Fibroblast of gingiva (primary cell): ENCODE measurements around the gene ATF7IP2.

Experiments used
- DNase-seq: peaks from one replicate; pipeline ENCODE4 v3.0.0-alpha.2; 2011; ENCODE audit warnings: low read depth

The ATF7IP2 gene

GRCh38 chr16:10511829-10512228 lies 126.0 kb downstream of the ATF7IP2 start:
- DNase-seq, result no peak

GRCh38 chr16:10514369-10515055 lies 128.7 kb downstream of the ATF7IP2 start:
- peak; percentile 65 for DNase-seq

- DNase-seq, result no peak
Observed at GRCh38 chr16:10517868-10518267, 132.0 kb downstream of the ATF7IP2 start.

- no peak for DNase-seq
Observed at GRCh38 chr16:10518479-10519041, 132.7 kb downstream of the ATF7IP2 start.

- DNase-seq, result no peak
Observed at GRCh38 chr16:10519297-10519696, 133.4 kb downstream of the ATF7IP2 start.

GRCh38 chr16:10519929-10520868 lies 134.3 kb downstream of the ATF7IP2 start:
- DNase-seq, result no peak

GRCh38 chr16:10520869-10521578 lies 135.2 kb downstream of the ATF7IP2 start:
- no peak for DNase-seq

GRCh38 chr16:10521681-10522274 lies 135.9 kb downstream of the ATF7IP2 start:
- DNase-seq, result peak; percentile 58

GRCh38 chr16:10522966-10523365 lies 137.1 kb downstream of the ATF7IP2 start:
- DNase-seq, result no peak

- DNase-seq, result no peak
Observed at GRCh38 chr16:10525214-10525825, 139.5 kb downstream of the ATF7IP2 start.

- DNase-seq, result peak; percentile 27
Observed at GRCh38 chr16:10526962-10527361, 141.1 kb downstream of the ATF7IP2 start.

- no peak for DNase-seq
Observed at GRCh38 chr16:10528635-10529034, 142.8 kb downstream of the ATF7IP2 start.

- DNase-seq, result no peak
Observed at GRCh38 chr16:10529895-10530669, 144.2 kb downstream of the ATF7IP2 start.

GRCh38 chr16:10530685-10531084 lies 144.8 kb downstream of the ATF7IP2 start:
- no peak for DNase-seq

GRCh38 chr16:10531582-10531981 lies 145.7 kb downstream of the ATF7IP2 start:
- DNase-seq, result no peak
